HEK293 (cell line): ENCODE measurements around the gene MTARC1.

Source experiments
- CTCF ChIA-PET: fragments of 350-600 bp; formaldehyde crosslinking; extraction: SDS; loops from one replicate; lab custom pipeline; 2021; ENCODE audit warnings: antibody characterized with exemption; lab: Yijun Ruan, JAX
- POLR2A ChIA-PET: fragments of 300-600 bp; formaldehyde crosslinking; extraction: SDS; loops from one replicate; lab custom pipeline; 2020; ENCODE audit warnings: antibody characterized with exemption, inconsistent platforms; lab: Yijun Ruan, JAX
- H3K27ac ChIP-seq: fragments of 200-500 bp; sonication (Bioruptor generic); 2 replicates; pipeline ENCODE4 v1.5.1; 2014; ENCODE audit warnings: low read depth, low read length, control low read depth, inconsistent platforms; ENCODE audit errors: extremely low read depth
- H3K36me3 ChIP-seq, 2 experiments: fragments of 200-500 bp in 1 of 2; sonication (Bioruptor generic) in 1 of 2; 1 replicate in 1 of 2; 2 replicates in 1 of 2; pipeline ENCODE4 v1.5.1; 2014 to 2017; ENCODE audit warnings: inconsistent platforms in 2 of 2, low read length in 2 of 2; ENCODE audit not compliant: control insufficient read depth in 2 of 2, insufficient read depth in 1 of 2
- H3K4me1 ChIP-seq: fragments of 200-500 bp; sonication (Bioruptor generic); 2 replicates; pipeline ENCODE4 v1.5.1; 2014; ENCODE audit warnings: mild to moderate bottlenecking, low read length, inconsistent platforms; ENCODE audit not compliant: control insufficient read depth, insufficient read depth
- H3K4me3 ChIP-seq: 2 replicates; pipeline ENCODE4 v1.5.1; 2011; ENCODE audit warnings: low read depth, mild to moderate bottlenecking, control low read depth, low read length, moderate library complexity
- H3K9me3 ChIP-seq: fragments of 200-500 bp; sonication (Bioruptor generic); 2 replicates; pipeline ENCODE4 v1.5.1; 2014; ENCODE audit warnings: low read depth, low read length, inconsistent platforms; ENCODE audit not compliant: control insufficient read depth, insufficient read depth
- PRDM4 ChIP-seq: fragments of 450-650 bp; formaldehyde crosslinking; IDR thresholded peaks from 2 replicates; pipeline ENCODE4 v1.5.1; 2017; ENCODE audit warnings: missing biosample characterization, missing genetic modification characterization
- PRDM6 ChIP-seq: fragments of 450-650 bp; formaldehyde crosslinking; IDR thresholded peaks from 2 replicates; pipeline ENCODE4 v1.5.1; 2017; ENCODE audit warnings: missing biosample characterization, missing genetic modification characterization
- TRIM28 ChIP-seq: IDR thresholded peaks from 2 replicates; pipeline ENCODE4 v1.6.1; 2011; ENCODE audit warnings: low read length, control low read depth, borderline replicate concordance
- TSHZ1 ChIP-seq: fragments of 450-650 bp; formaldehyde crosslinking; IDR thresholded peaks from 2 replicates; pipeline ENCODE4 v1.5.1; 2016; ENCODE audit warnings: missing biosample characterization, missing genetic modification characterization, borderline replicate concordance
- ZBTB49 ChIP-seq: fragments of 450-650 bp; formaldehyde crosslinking; IDR thresholded peaks from 2 replicates; pipeline ENCODE4 v1.5.1; 2016; ENCODE audit warnings: missing biosample characterization, missing genetic modification characterization, low read depth
- ZBTB8A ChIP-seq: fragments of 450-650 bp; formaldehyde crosslinking; IDR thresholded peaks from 2 replicates; pipeline ENCODE4 v1.5.1; 2016; ENCODE audit warnings: missing biosample characterization, missing genetic modification characterization
- ZFP3 ChIP-seq: fragments of 450-650 bp; formaldehyde crosslinking; IDR thresholded peaks from 2 replicates; pipeline ENCODE4 v1.5.1; 2016; ENCODE audit warnings: low read depth, missing biosample characterization, missing genetic modification characterization
- ZFP37 ChIP-seq: fragments of 450-650 bp; formaldehyde crosslinking; IDR thresholded peaks from 2 replicates; pipeline ENCODE4 v1.5.1; 2016; ENCODE audit warnings: missing biosample characterization, missing genetic modification characterization
- ZNF138 ChIP-seq: fragments of 450-650 bp; formaldehyde crosslinking; IDR thresholded peaks from 2 replicates; pipeline ENCODE4 v1.5.1; 2016; ENCODE audit warnings: missing biosample characterization, missing genetic modification characterization, borderline replicate concordance
- ZNF404 ChIP-seq: fragments of 450-650 bp; formaldehyde crosslinking; IDR thresholded peaks from 2 replicates; pipeline ENCODE4 v1.5.1; 2017; ENCODE audit warnings: missing biosample characterization, missing genetic modification characterization
- ZNF510 ChIP-seq: fragments of 450-650 bp; formaldehyde crosslinking; IDR thresholded peaks from 2 replicates; pipeline ENCODE4 v1.5.1; 2018; ENCODE audit warnings: mild to moderate bottlenecking, missing genetic modification characterization, missing biosample characterization; ENCODE audit not compliant: insufficient replicate concordance
- ZNF529 ChIP-seq: fragments of 450-650 bp; formaldehyde crosslinking; IDR thresholded peaks from 2 replicates; pipeline ENCODE4 v1.5.1; 2017; ENCODE audit warnings: missing genetic modification characterization, missing biosample characterization; ENCODE audit not compliant: insufficient replicate concordance
- ZNF664 ChIP-seq: fragments of 450-650 bp; formaldehyde crosslinking; IDR thresholded peaks from 2 replicates; pipeline ENCODE4 v1.5.1; 2016; ENCODE audit warnings: missing biosample characterization, missing genetic modification characterization
- TF ChIP-seq, protein P1 (sequence below): fragments of 450-650 bp; formaldehyde crosslinking; IDR thresholded peaks from 2 replicates; pipeline ENCODE4 v1.5.1; 2016; ENCODE audit warnings: missing biosample characterization, missing genetic modification characterization
- TF ChIP-seq, protein P2 (sequence below): fragments of 450-650 bp; formaldehyde crosslinking; IDR thresholded peaks from 2 replicates; pipeline ENCODE4 v1.5.1; 2017; ENCODE audit warnings: missing biosample characterization, missing genetic modification characterization

Gene MTARC1

DNA sequence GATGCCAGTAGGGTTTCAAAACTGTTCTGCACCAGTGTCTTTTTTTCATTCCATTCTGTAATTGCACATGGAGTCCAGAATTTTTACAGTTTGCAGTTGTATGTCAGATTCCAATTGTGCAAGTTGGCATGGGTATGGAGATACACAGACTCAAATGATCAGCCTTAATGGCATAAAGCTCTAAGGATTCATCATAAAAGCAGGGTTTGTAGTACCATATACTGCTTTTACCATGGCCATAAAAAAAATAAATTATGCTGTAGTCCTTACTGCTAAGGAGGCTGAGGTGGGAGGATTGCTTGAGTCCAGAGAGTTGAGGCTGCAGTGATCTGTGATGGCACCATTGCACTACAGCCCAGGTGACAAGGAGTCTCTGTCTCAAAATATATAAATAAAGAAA, 10.3 kb downstream of the MTARC1 start:
- ChIA-PET POLR2A (no interaction called here), CTCF (interaction anchor here (0.6 to 1.1 kb wide), 4 partner anchors 81 to 1037 kb away, joined by 3 read pairs; no protein-coding TSS in a partner anchor)
- no peaks in the 10 kb centered on the region for H3K9me3 ChIP-seq
- no peak for TF ChIP-seq TSHZ1
- no peak for TF ChIP-seq ZBTB8A
- no peak for TF ChIP-seq TRIM28
- no peak for TF ChIP-seq ZNF404 (tag by site-specific recombination)
- TF ChIP-seq ZFP3 (tag by site-specific recombination), result no peak
- TF ChIP-seq, protein P1, sequence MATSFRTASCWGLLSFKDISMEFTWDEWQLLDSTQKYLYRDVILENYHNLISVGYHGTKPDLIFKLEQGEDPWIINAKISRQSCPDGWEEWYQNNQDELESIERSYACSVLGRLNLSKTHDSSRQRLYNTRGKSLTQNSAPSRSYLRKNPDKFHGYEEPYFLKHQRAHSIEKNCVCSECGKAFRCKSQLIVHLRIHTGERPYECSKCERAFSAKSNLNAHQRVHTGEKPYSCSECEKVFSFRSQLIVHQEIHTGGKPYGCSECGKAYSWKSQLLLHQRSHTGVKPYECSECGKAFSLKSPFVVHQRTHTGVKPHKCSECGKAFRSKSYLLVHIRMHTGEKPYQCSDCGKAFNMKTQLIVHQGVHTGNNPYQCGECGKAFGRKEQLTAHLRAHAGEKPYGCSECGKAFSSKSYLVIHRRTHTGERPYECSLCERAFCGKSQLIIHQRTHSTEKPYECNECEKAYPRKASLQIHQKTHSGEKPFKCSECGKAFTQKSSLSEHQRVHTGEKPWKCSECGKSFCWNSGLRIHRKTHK (tag by site-specific recombination), result no peak
- TF ChIP-seq PRDM4 (tag by site-specific recombination), result no peak
- H3K4me1 ChIP-seq, result no peaks in the 10 kb centered on the region
- H3K36me3 ChIP-seq, result peaks cover 4 to 68% of the 10 kb centered on the region in 2 experiments
- no peak overlapping the region for H3K27ac ChIP-seq
- no peak overlapping the region for H3K4me3 ChIP-seq

DNA sequence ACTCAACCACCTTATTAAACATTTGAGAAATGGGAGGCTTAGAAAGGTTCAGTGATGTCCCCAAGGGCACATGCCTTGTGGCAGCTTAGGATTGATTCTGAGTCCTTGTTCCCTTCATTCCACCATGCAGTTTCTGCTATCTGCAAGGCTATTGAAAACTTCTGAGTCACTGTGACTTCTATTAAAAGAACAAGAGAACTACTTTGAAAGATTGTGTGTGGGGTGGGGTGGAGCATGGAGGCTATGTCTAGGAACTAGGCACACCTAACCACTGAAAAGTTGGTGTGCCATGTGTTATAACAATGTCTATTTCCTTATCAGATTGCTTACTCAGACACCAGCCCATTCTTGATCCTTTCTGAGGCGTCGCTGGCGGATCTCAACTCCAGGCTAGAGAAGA, 10.8 kb downstream of the MTARC1 start:
- Histone ChIP-seq H3K4me1 (no peaks in the 10 kb centered on the region), H3K4me3 (no peak overlapping the region), H3K27ac (no peak overlapping the region), H3K9me3 (no peaks in the 10 kb centered on the region), H3K36me3 (peaks cover 4 to 69% of the 10 kb centered on the region in 2 experiments)
- no peak for TF ChIP-seq ZNF510 (tag by site-specific recombination)
- TF ChIP-seq ZBTB49, result no peak
- TF ChIP-seq ZNF664, result no peak
- no peak for TF ChIP-seq PRDM6 (tag by site-specific recombination)
- TF ChIP-seq ZFP37, result no peak
- TF ChIP-seq, protein P2, sequence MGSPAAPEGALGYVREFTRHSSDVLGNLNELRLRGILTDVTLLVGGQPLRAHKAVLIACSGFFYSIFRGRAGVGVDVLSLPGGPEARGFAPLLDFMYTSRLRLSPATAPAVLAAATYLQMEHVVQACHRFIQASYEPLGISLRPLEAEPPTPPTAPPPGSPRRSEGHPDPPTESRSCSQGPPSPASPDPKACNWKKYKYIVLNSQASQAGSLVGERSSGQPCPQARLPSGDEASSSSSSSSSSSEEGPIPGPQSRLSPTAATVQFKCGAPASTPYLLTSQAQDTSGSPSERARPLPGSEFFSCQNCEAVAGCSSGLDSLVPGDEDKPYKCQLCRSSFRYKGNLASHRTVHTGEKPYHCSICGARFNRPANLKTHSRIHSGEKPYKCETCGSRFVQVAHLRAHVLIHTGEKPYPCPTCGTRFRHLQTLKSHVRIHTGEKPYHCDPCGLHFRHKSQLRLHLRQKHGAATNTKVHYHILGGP (tag by site-specific recombination), result no peak
- TF ChIP-seq ZNF529 (tag by site-specific recombination), result no peak
- no peak for TF ChIP-seq ZNF138 (tag by site-specific recombination)
- TF ChIP-seq, all 188 proteins: peak for 0
- ChIA-PET CTCF (interaction anchor here (0.6 to 1.1 kb wide), 2 partner anchors 608 to 1036 kb away, joined by 3 read pairs; no protein-coding TSS in a partner anchor), POLR2A (no interaction called here)
